PC-3 (cell line): Measurements from ENCODE around the gene SPRR5. TPM values are rescaled to one million over a fixed set of nuclear protein-coding genes. Genes with fewer than 3 reads are reported as not detected.

Experiments used
- ATAC-seq: fragments of 200-7000 bp; cut with Tn5 transposase; 2 replicates; pipeline ENCODE4 v1.9.1; 2020; ENCODE audit warnings: mild to moderate bottlenecking, moderate library complexity
- BruUV-seq: library from RNA; stranded (reverse); fragments of 400-500 nt; replicated peaks from 2 replicates; lab custom pipeline; 2021; lab: Mats Ljungman, UMichigan
- CTCF ChIA-PET: fragments of 300-600 bp; sonication (Branson Sonifier 250); formaldehyde crosslinking; loops from one replicate; lab custom pipeline; 2022; ENCODE audit warnings: antibody characterized with exemption; lab: Charles Lee
- POLR2A ChIA-PET: fragments of 300-600 bp; sonication (Branson Sonifier 250); formaldehyde crosslinking; loops from one replicate; lab custom pipeline; 2022; ENCODE audit warnings: antibody characterized with exemption; ENCODE audit not compliant: unreplicated experiment; lab: Charles Lee
- DNase-seq: peaks from one replicate; pipeline ENCODE4 v3.0.0-alpha.2; 2015
- H2AFZ ChIP-seq: fragments of 300-600 bp; sonication (generic); 2 replicates; pipeline ENCODE4 v1.6.0; 2016; ENCODE audit warnings: antibody characterized with exemption, low read length
- H3F3A ChIP-seq: fragments of 300-600 bp; sonication (generic); one replicate; pipeline ENCODE4 v1.6.0; 2017; ENCODE audit warnings: antibody characterized with exemption, low read length, control low read depth, mild to moderate bottlenecking; ENCODE audit not compliant: unreplicated experiment
- H3K27ac ChIP-seq: fragments of 300-600 bp; sonication (generic); 2 replicates; pipeline ENCODE4 v1.5.1; 2016; ENCODE audit warnings: mild to moderate bottlenecking, low read length
- H3K27me3 ChIP-seq: fragments of 300-600 bp; sonication (generic); 2 replicates; pipeline ENCODE4 v1.6.1; 2016; ENCODE audit warnings: low read length, mixed read lengths
- H3K36me3 ChIP-seq: fragments of 300-600 bp; sonication (generic); 2 replicates; pipeline ENCODE4 v1.6.1; 2016; ENCODE audit warnings: low read depth, mixed run types, low read length, mixed read lengths
- H3K4me1 ChIP-seq: fragments of 300-600 bp; sonication (generic); 2 replicates; pipeline ENCODE4 v1.5.1; 2016; ENCODE audit warnings: low read length; ENCODE audit not compliant: insufficient read depth
- H3K4me2 ChIP-seq: fragments of 300-600 bp; sonication (generic); 2 replicates; pipeline ENCODE4 v1.6.0; 2016; ENCODE audit warnings: low read length
- H3K4me3 ChIP-seq: fragments of 300-600 bp; sonication (generic); 2 replicates; pipeline ENCODE4 v1.5.1; 2016; ENCODE audit warnings: mild to moderate bottlenecking, low read length, mixed read lengths
- H3K79me2 ChIP-seq: fragments of 300-600 bp; sonication (generic); 2 replicates; pipeline ENCODE4 v1.6.1; 2017; ENCODE audit warnings: low read length, mixed read lengths
- H3K9ac ChIP-seq: fragments of 300-600 bp; sonication (generic); 2 replicates; pipeline ENCODE4 v1.6.0; 2016; ENCODE audit warnings: mild to moderate bottlenecking, low read length
- H3K9me2 ChIP-seq: fragments of 300-600 bp; sonication (generic); replicated peaks from 2 replicates; pipeline ENCODE4 v1.6.1; 2016; ENCODE audit warnings: mixed run types, low read length, mixed read lengths
- H3K9me3 ChIP-seq: fragments of 300-600 bp; sonication (generic); 2 replicates; pipeline ENCODE4 v1.6.1; 2016; ENCODE audit warnings: low read length, mixed read lengths
- H4K20me1 ChIP-seq: fragments of 300-600 bp; sonication (generic); 2 replicates; pipeline ENCODE4 v1.6.1; 2016; ENCODE audit warnings: low read length, mixed read lengths
- CTCF ChIP-seq: fragments of 300-600 bp; sonication (generic); conservative IDR thresholded peaks from 2 replicates; pipeline ENCODE4 v1.5.1; 2017; ENCODE audit warnings: antibody characterized with exemption, low read depth, mild to moderate bottlenecking, low read length
- EZH2 ChIP-seq: fragments of 300-600 bp; sonication (generic); IDR thresholded peaks from one replicate; pipeline ENCODE4 v1.6.1; 2017; ENCODE audit warnings: antibody characterized with exemption, mild to moderate bottlenecking, low read length; ENCODE audit not compliant: unreplicated experiment
- EZH2phosphoT487 ChIP-seq: fragments of 300-600 bp; sonication (generic); IDR thresholded peaks from 2 replicates; pipeline ENCODE4 v1.6.1; 2018; ENCODE audit warnings: mild to moderate bottlenecking, antibody characterized with exemption, low read length, borderline replicate concordance
- intact Hi-C: fragments of 100-400 bp; cut with micrococcal nuclease; formaldehyde crosslinking; loops from 2 replicates; pipeline ENCODE4 v1.9.0; 2023
- total RNA-seq: library from RNA; depleted of rRNA; stranded (reverse); fragments of >200 nt; gene quantifications from 2 replicates; pipeline ENCODE4 v1.2.3, GENCODE V29; 2014

The SPRR5 gene
- total RNA-seq, 1 experiment from 2014 or later: not detected

- peaks cover 4% of the 10 kb centered on the region; the same call in 1 of the 2 replicates for H3K9me3 ChIP-seq
- ChIA-PET POLR2A (no interaction called here), CTCF (no interaction called here)
- no peak overlapping the region for H3K27ac ChIP-seq
- no peak overlapping the region for H3K4me2 ChIP-seq
- no peak for DNase-seq
- H3K27me3 ChIP-seq: peaks cover 40% of the 10 kb centered on the region
- H3F3A ChIP-seq: no peaks in the 10 kb centered on the region
- no peaks in the 10 kb centered on the region for H3K79me2 ChIP-seq
- no peaks in the 10 kb centered on the region for H3K9me2 ChIP-seq
- no peak overlapping the region for H2AFZ ChIP-seq
- no peak overlapping the region for H3K9ac ChIP-seq
- ATAC-seq: no peak
- H3K4me3 ChIP-seq: no peak overlapping the region
- intact Hi-C loops: no loop called here
- H4K20me1 ChIP-seq: no peaks in the 10 kb centered on the region
- H3K36me3 ChIP-seq: no peaks in the 10 kb centered on the region
- BruUV-seq: no TSS peak
- no peak for TF ChIP-seq CTCF
- TF ChIP-seq EZH2: no peak
- no peak for TF ChIP-seq EZH2phosphoT487
- H3K4me1 ChIP-seq: peaks cover 9% of the 10 kb centered on the region; the same call in 1 of the 2 replicates
Observed at GRCh38 chr1:152969036-152969435, 22.0 kb downstream of the SPRR5 start.

DNA sequence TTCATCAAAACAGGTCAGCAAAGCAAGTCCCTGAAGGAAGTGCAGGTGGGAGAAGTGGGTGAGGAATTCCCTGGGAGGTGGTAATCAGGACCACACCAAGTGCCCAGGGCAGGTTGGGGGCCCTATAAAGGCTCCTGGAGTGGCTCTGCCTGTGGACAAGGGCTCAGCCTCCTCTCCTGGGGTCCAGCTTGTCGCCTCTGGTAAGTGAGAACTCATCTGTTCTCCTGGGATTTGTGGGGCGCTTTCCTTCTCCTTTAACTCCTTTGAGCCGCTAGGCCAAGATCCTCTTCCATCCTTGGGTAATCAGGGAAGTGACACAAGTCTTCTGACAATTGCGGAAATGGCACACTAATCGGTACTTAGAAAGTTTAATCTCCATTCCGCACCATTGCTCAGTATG lies 23.5 kb downstream of the SPRR5 start, which contains the start of gene SPRR4:
SPRR4 (plus strand) TSS at position 154 of the 400 bp plus-strand sequence. CDS start 1,243 bp downstream, outside the sequence.
- no peak within 1 kb of the TSS for H3K9ac ChIP-seq
- no peaks in the 10 kb centered on the region for H3K9me2 ChIP-seq
- no peak within 1 kb of the TSS for H2AFZ ChIP-seq
- no peak within 1 kb of the TSS for H3K4me3 ChIP-seq
- peaks cover 4% of the 10 kb centered on the region; the same call in 1 of the 2 replicates for H3K9me3 ChIP-seq
- no peaks in the 10 kb centered on the region for H3K36me3 ChIP-seq
- H3F3A ChIP-seq: no peaks in the 10 kb centered on the region
- TF ChIP-seq EZH2phosphoT487 (no peak), CTCF (no peak)
- H3K27me3 ChIP-seq: peaks cover 42% of the 10 kb centered on the region
- H3K27ac ChIP-seq: no peak within 1 kb of the TSS
- H3K79me2 ChIP-seq: no peaks in the 10 kb centered on the region
- BruUV-seq: no TSS peak
- ATAC-seq (no peak), DNase-seq (no peak)
- POLR2A ChIA-PET: no interaction called here
- intact Hi-C loops: no loop called here
- CTCF ChIA-PET: no interaction called here
- no peaks in the 10 kb centered on the region for H4K20me1 ChIP-seq
- H3K4me2 ChIP-seq: no peak within 1 kb of the TSS
- H3K4me1 ChIP-seq: peaks cover 9% of the 10 kb centered on the region; the same call in 1 of the 2 replicates

GRCh38 chr1:152972196-152972886 lies 25.3 kb downstream of the SPRR5 start:
- Histone ChIP-seq H3K79me2 (no peaks in the 10 kb centered on the region), H4K20me1 (no peaks in the 10 kb centered on the region), H3K9me3 (peaks cover 4% of the 10 kb centered on the region; the same call in 1 of the 2 replicates), H3K4me1 (peaks cover 3% of the 10 kb centered on the region; the same call in 1 of the 2 replicates), H3K9ac (no peak overlapping the region), H3K9me2 (no peaks in the 10 kb centered on the region), H3K27me3 (peaks cover 41% of the 10 kb centered on the region), H3K27ac (no peak overlapping the region), H3K36me3 (no peaks in the 10 kb centered on the region), H3F3A (no peaks in the 10 kb centered on the region), H3K4me2 (no peak overlapping the region), H2AFZ (no peak overlapping the region), H3K4me3 (no peak overlapping the region)
- CTCF ChIA-PET: no interaction called here
- intact Hi-C loops: no loop called here
- POLR2A ChIA-PET: no interaction called here
- ATAC-seq: no peak
- TF ChIP-seq EZH2phosphoT487 (no peak), CTCF (no peak), EZH2 (no peak)
- BruUV-seq: no TSS peak
- no peak for DNase-seq
